C4-2B (cell line): ENCODE data around the gene CHCHD6.

Experiments
- ZFX ChIP-seq: fragments of 450-650 bp; IDR thresholded peaks from 2 replicates; pipeline ENCODE4 v1.6.1; 2017
- TF ChIP-seq, protein P1 (sequence below): fragments of 450-650 bp; conservative IDR thresholded peaks from 2 replicates; pipeline ENCODE4 v1.5.1; 2017; ENCODE audit warnings: mild to moderate bottlenecking

DNA sequence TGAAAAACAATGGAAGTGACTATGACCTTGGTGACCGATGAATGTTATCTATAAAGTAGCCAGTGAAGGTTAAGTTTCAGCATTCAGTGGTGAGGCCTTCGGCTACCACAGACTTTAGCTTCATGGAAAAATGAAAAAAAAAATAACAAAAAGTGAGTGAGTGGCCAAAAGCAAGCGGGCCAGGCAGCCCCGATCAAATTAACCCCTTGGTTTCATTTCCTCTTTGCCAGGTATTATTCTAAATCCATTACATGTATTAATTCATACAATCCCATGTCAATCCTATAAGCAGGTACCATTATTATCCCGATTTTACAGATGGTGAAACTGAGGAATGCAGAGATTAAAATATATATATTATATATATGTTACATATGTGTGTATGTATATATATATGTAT, 21.0 kb upstream of the CHCHD6 start:
- TF ChIP-seq, protein P1, sequence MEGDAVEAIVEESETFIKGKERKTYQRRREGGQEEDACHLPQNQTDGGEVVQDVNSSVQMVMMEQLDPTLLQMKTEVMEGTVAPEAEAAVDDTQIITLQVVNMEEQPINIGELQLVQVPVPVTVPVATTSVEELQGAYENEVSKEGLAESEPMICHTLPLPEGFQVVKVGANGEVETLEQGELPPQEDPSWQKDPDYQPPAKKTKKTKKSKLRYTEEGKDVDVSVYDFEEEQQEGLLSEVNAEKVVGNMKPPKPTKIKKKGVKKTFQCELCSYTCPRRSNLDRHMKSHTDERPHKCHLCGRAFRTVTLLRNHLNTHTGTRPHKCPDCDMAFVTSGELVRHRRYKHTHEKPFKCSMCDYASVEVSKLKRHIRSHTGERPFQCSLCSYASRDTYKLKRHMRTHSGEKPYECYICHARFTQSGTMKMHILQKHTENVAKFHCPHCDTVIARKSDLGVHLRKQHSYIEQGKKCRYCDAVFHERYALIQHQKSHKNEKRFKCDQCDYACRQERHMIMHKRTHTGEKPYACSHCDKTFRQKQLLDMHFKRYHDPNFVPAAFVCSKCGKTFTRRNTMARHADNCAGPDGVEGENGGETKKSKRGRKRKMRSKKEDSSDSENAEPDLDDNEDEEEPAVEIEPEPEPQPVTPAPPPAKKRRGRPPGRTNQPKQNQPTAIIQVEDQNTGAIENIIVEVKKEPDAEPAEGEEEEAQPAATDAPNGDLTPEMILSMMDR = no peak
- no peak for TF ChIP-seq ZFX
